Superior temporal gyrus (tissue), 1 donor: ENCODE measurements around the gene NUMB.
A peak's percentile ranks its signal among the peaks of the same experiment; 100 is the strongest.

Experiments used
- DNase-seq: peaks from one replicate; pipeline ENCODE4 v3.0.0-alpha.2; 2016; ENCODE audit errors: extremely low spot score

The NUMB gene

GRCh38 chr14:73465823-73466532, 7.6 kb upstream of the NUMB start:
- no peak for DNase-seq

- DNase-seq = peak; percentile 40
These were observed 5.1 kb upstream of the NUMB start for GRCh38 chr14:73463411-73463810.

- DNase-seq = no peak
These were observed 4.5 kb upstream of the NUMB start for GRCh38 chr14:73462815-73463214.

GRCh38 chr14:73462048-73462715, 3.8 kb upstream of the NUMB start:
- peak; percentile 81 for DNase-seq

GRCh38 chr14:73461478-73462047, 3.2 kb upstream of the NUMB start:
- DNase-seq = peak; percentile 57

- DNase-seq = peak; percentile 57
These were observed 2.4 kb upstream of the NUMB start for GRCh38 chr14:73460691-73461127.

- DNase-seq = peak; percentile 6
These were observed 1.6 kb upstream of the NUMB start for GRCh38 chr14:73459959-73460358.

GRCh38 chr14:73457924-73458182, 493 bp downstream of the NUMB start:
- DNase-seq = peak; percentile 7

- peak; percentile 32 for DNase-seq
These were observed 1.1 kb downstream of the NUMB start for GRCh38 chr14:73457041-73457923.

GRCh38 chr14:73455294-73455693, 3.1 kb downstream of the NUMB start:
- DNase-seq = peak; percentile 47

- DNase-seq = peak; percentile 66
These were observed 5.8 kb downstream of the NUMB start for GRCh38 chr14:73452341-73453186.

GRCh38 chr14:73443758-73444157, 14.6 kb downstream of the NUMB start:
- no peak for DNase-seq

GRCh38 chr14:73441286-73441685, 17.1 kb downstream of the NUMB start:
- DNase-seq = no peak

- no peak for DNase-seq
These were observed 19.4 kb downstream of the NUMB start for GRCh38 chr14:73438993-73439392.

- no peak for DNase-seq
These were observed 21.1 kb downstream of the NUMB start for GRCh38 chr14:73437206-73437605.

GRCh38 chr14:73432124-73432523, 26.2 kb downstream of the NUMB start:
- DNase-seq = no peak

GRCh38 chr14:73428353-73428824, 30.0 kb downstream of the NUMB start:
- no peak for DNase-seq

GRCh38 chr14:73427516-73428264, 30.7 kb downstream of the NUMB start:
- no peak for DNase-seq

- no peak for DNase-seq
These were observed 31.5 kb downstream of the NUMB start for GRCh38 chr14:73426877-73427276.

- DNase-seq = no peak
These were observed 33.9 kb downstream of the NUMB start for GRCh38 chr14:73424453-73424852.
